ENCODE results near the gene ARHGAP45. TPM values are rescaled to one million over a fixed set of nuclear protein-coding genes. Genes with fewer than 3 reads are reported as not detected.

ARHGAP45 gene
- total RNA-seq, 3 donors from 2014 or later, result 33.9 to 64.3 (median 58.8) TPM

- TF ChIP-seq CTCF (IDR thresholded peaks at IDR 0.05), result no peak
- no peak for ATAC-seq
- no peaks in the 10 kb centered on the region for H3K9me3 ChIP-seq
- no peaks in the 10 kb centered on the region for H3K36me3 ChIP-seq (ENCODE audit: low read depth)
- intact Hi-C loops (cut with DNase I, micrococcal nuclease), result no loop called here
- peaks cover 22% of the 10 kb centered on the region for H3K4me1 ChIP-seq (ENCODE audit: low read depth)
- DNase-seq, result no peak
- no peak overlapping the region for H3K4me3 ChIP-seq
These were observed 18.2 kb downstream of the ARHGAP45 start for GRCh38 chr19:1085053-1085658.

DNA sequence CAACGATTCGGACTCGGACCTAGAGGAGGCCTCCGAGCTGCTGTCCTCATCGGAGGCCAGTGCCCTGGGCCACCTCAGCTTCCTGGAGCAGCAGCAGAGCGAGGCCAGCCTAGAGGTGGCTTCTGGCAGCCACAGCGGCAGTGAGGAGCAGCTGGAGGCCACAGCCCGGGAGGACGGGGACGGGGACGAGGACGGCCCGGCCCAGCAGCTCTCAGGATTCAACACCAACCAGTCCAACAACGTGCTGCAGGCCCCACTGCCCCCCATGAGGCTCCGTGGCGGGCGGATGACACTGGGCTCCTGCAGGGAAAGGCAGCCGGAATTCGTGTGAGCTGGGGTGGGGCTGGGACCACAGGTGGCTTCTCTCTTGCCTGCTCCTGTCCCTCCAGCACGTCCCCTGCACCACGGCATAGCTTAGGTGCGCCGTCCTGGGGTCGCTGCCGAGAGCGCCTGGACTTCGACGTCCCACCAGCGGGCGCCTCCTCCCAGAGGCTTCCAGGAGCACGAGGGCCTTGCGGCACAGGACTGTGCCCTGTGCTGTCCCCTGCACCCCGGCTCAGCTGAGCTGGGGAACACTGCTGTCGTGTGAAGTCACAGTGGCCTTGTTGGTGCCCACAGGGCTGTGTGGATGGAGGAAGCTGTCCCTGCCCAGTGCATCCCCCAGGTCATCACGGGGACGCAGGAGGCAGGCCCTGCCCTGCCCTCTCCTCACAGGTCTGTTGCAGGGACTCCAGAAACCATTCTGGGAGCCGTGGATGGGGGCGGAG lies 18.9 kb downstream of the ARHGAP45 start:
- H3K4me1 ChIP-seq (ENCODE audit: low read depth), result peaks cover 22% of the 10 kb centered on the region
- TF ChIP-seq CTCF (IDR thresholded peaks at IDR 0.05), result no peak
- H3K9me3 ChIP-seq, result no peaks in the 10 kb centered on the region
- H3K4me3 ChIP-seq, result no peak overlapping the region
- ATAC-seq (no peak), DNase-seq (no peak)
- intact Hi-C loops (cut with DNase I, micrococcal nuclease), result no loop called here
- H3K36me3 ChIP-seq (ENCODE audit: low read depth), result no peaks in the 10 kb centered on the region

- DNase-seq, result no peak
- intact Hi-C loops (cut with DNase I, micrococcal nuclease), result no loop called here
- H3K36me3 ChIP-seq (ENCODE audit: low read depth), result no peaks in the 10 kb centered on the region
- H3K4me3 ChIP-seq, result no peak overlapping the region
- no peak for ATAC-seq
- no peaks in the 10 kb centered on the region for H3K9me3 ChIP-seq
- no peak for TF ChIP-seq CTCF (IDR thresholded peaks at IDR 0.05)
- H3K4me1 ChIP-seq (ENCODE audit: low read depth), result peaks cover 18% of the 10 kb centered on the region
These were observed 19.6 kb downstream of the ARHGAP45 start for GRCh38 chr19:1086613-1087012.

DNA sequence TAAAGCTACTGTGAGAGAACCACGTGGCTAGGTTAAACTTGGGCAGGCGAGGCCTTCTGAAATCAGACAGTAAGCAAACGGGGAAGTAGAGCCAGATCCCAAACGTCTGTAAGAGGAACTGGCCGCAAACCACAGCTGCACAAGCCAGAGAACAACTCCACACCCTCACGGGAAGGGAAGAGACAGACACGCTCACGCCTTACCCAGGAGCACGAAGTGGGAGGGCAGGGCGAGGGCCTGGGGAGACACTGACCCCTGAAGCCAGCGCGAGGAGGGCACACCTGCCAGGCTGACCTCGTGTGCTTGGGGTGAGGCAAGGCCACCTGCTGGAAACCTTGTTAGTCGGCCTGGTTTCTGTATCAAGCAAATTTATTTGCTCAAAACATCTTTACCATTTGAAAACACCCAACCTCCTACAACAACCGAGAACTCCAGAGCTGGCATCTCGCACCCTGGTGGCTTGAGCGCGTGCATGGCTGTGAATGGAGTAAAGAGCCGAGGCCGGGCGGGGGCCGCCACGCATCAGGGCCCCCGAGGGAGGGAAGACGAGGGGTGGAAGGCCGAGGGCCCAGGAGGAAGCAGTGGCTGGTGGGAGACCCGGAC lies 20.9 kb downstream of the ARHGAP45 start:
- no peaks in the 10 kb centered on the region for H3K36me3 ChIP-seq (ENCODE audit: low read depth)
- no peak for TF ChIP-seq CTCF (IDR thresholded peaks at IDR 0.05)
- intact Hi-C loops (cut with DNase I, micrococcal nuclease), result no loop called here
- H3K4me1 ChIP-seq (ENCODE audit: low read depth), result peaks cover 15% of the 10 kb centered on the region
- H3K9me3 ChIP-seq, result no peaks in the 10 kb centered on the region
- no peak overlapping the region for H3K4me3 ChIP-seq
- ATAC-seq (peak; percentile 46), DNase-seq (peak in 2 of 3 donors; percentile 61 to 81)

DNA sequence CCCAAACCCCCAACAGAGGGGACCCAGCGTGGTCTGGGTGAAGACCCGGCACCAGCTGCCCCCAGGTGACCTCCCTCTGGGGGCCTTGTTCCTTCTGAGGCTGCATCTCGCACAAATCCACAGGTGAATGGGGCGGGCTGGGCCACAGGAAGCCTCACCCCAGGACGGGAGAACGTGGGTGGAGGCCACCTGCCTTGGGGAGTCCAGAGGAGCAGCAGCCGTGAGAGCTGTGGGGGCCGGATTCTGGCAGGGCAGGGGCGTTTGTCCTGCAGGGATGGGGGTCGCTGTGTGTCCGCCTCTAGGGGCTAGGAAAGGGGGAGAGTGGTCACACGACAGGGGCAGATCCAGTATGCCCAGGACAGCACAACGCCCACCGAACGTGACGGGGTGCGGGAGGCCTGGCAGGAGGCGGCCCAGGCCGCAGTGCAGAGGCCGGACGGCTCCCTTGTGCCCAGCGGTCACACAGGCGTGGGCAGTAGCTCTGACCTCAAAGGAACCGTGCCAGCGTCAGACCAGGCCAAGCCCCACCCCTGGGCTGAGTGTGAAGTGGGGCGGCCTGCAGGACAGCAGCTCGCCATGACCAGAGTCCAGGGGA lies 21.5 kb downstream of the ARHGAP45 start:
- Histone ChIP-seq H3K9me3 (no peaks in the 10 kb centered on the region), H3K36me3 (ENCODE audit: low read depth) (no peaks in the 10 kb centered on the region), H3K4me1 (ENCODE audit: low read depth) (peaks cover 13% of the 10 kb centered on the region), H3K4me3 (no peak overlapping the region)
- ATAC-seq (peak; percentile 3), DNase-seq (no peak)
- intact Hi-C loops (cut with DNase I, micrococcal nuclease), result no loop called here
- no peak for TF ChIP-seq CTCF (IDR thresholded peaks at IDR 0.05)
